GM19043 (cell line): ENCODE results near the gene ZNF624.

Source experiments
- ATAC-seq: cut with Tn5 transposase; IDR thresholded peaks from one replicate; pipeline ENCODE4 v1.9.1; 2021; ENCODE audit warnings: low read depth; ENCODE audit not compliant: unreplicated experiment

Gene ZNF624

DNA sequence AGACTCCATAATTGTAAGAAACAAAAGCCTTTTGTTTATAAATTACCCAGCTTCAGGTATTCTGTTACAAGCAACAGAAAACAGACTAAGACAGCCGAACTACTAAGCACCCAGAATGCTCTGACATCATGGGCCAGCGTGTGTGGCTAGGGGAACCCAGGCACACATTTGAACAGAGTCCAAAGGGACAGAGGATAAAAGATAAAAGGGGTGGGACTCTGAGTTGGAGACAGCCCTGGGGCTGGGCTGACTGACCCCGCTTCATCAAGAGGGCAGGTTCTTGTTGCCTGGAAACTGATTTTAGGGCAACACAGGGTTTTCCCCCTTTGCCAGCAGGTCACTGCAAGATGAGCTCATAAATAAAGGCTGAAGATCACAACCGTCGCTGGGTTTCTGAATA is 54.1 kb downstream of the ZNF624 start:
- no peak for ATAC-seq

DNA sequence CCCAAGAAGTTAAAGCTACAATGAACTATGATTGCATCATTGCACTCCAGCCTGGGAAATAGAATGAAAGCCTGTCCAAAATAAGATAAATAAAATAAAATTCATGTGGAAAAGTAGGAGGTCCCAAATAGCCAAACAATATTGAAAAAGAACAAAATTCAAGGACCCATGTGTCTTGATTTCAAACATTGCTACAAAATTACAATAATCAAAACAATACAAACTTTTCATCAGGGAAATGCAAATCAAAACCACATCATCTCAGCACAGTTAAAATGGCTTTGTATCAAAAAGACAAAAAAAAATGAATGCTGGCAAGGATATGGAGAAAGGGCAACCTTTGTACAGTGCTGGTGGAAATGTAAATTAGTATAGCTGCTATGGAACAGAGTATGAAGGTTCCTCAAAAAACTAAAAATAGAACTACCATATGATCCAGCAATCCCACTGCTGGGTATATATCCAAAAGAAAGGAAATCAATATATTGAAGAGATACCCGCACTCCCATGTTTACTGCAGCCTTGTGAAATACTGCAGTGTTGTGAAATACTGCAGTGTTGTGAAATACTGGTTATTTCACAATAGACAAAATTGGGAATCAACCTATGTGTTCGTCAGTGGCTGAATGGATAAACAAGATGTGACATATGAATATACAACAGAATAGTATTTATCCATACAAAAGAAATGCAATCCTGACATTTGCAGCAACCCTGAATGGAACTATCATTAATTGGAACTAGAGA is 60.1 kb downstream of the ZNF624 start:
- no peak for ATAC-seq

DNA sequence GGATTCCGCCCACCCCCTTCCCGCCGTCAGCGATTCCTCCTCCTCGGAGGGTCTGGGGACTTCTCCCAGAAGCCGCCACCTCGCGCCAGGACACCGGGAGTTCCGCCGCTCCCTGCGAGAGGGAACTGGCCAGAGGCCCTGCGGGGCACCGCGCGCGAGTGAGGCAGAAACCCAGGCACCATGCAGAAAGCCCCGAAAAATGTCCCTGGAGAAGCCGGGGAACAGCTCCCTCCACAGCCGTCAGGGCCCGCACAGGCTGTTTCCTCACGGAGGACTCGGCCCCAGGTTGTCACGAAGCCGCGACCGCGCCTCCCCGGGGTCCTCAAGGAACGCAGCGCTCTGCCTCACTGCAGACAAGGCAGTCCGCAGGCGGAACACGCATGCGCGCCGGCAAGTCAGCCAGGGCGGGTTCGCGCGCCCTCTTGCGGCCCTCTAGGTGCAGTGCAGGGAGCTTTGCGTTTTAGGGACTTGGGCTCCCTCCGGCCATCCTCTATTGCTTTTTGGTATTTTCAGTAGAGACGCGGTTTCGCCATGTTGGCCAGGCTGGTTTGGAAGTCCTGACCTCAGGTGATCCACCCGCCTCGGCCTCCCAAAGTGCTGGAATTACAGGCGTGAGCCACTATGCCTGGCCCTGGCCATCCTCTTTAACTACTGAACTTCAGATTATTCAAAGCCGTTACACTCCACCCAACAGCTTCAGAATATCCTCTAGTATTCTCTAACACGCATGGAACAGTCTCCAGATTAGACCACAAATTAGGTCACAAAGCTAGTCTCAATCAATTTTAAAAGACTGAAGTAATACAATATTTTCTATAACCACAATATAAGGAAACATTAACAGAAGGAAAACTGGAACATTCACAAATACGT is 64.3 kb downstream of the ZNF624 start:
- ATAC-seq: peak; percentile 59

DNA sequence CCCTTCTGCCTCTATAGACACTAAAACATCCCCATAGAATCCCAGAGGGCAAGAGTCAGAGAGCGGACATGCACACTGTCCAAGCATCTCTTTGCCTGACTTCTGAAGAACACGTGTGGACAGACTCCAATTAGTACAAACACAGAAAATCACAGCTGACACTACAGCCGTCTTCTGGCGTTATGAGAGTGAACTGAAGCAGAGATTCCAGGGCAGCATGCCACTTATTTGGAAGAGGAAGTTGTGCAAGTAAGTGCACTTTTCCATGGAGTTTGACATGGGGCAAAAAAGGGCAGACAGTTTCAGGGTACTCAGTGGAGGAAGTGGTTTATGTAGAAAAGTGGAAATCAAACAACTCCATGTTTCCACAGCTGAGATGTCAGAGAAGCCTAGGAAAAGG is 67.9 kb downstream of the ZNF624 start:
- ATAC-seq: no peak

DNA sequence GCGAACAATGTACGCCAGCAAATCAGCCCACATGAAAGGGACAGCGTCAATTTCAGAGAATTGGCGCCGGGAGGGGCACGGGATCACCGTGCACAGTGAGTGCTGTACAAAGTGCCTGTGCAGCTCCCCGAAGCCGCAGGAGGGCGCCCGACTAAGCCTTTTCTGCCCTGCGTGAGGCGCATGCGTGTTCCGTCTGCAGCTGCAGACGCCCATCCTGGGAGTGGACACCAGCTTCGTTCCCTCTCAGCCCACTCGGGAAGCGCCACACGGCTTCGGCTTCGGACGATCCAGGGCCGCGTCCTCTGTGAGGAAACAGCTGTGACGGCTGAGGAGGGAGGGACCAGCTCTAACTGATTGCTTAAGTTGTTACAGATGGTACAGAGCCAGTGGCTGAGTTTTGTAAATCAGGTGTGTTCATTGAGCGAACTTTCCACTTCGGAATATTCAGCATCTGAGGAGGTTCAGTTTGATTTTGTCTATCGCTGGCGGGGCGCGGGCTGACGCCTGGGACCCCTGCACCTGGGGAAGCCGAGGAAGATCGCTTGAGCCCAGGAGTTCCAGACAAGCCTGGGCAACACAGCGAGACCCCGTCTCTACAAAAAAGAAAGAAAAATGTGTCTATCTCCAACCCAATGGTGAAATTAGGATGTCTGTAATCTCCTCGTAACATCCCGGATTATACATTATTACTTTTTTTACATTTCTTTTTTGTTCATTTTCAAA is 69.2 kb downstream of the ZNF624 start:
- no peak for ATAC-seq

DNA sequence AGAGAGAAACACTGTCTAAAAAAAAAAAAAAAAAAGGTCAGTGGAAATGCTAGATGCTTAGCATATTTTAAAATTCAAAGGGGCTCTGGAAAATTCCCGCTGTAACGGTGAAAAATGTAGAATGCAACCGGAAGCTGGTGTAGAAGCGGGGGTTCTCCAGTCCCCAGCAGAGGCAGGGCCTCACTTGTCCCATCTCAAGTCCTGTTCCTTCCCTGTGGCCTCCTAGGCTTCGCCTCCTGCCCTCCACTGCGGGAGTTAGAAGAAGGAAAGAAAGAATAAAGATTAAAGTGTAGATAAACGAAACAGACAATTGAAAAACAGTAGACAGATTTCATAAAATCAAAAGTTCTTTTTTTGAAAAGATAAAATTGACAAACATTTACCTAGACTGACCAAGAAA is 69.9 kb downstream of the ZNF624 start:
- ATAC-seq: no peak

DNA sequence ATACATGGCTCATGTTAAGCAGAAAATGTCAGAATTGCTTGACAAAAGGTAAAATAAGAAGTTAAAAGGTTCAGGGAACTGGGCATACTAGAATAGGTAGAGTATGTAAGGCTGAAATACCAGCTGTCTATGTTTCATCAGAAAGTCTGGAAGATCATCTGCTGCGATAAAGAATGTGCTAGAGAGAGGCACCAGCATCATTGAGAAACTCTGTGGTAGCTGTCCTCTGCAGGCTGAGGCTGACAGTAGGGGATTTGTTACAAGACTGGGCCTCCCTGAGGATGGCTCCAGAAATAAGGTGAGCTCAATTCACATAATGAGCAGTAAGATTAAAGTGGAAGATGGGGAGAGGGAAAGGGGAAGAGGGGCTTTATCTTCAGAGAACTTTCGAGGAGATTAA is 80.2 kb downstream of the ZNF624 start:
- ATAC-seq: no peak
